ENCODE results near the gene ANKMY2.
"Not testable (repeated sequence)": the region's sequence is repeated elsewhere in the genome, so short reads cannot be mapped to it uniquely, and the experiment has no call there.

The ANKMY2 gene

GRCh38 chr7:16645593-16646471, at the start of gene ANKMY2, which contains the start of gene BZW2:
ANKMY2 (minus strand) TSS chr7:16645754; CDS start chr7:16645573, 181 bp downstream.
BZW2 (plus strand) TSS chr7:16646181; CDS start chr7:16665444, 19,263 bp downstream.
- peak; percentile 93 for DNase-seq

- DNase-seq, result no peak
These were observed 49.3 kb upstream of the ANKMY2 start for GRCh38 chr7:16694806-16695205.

DNA sequence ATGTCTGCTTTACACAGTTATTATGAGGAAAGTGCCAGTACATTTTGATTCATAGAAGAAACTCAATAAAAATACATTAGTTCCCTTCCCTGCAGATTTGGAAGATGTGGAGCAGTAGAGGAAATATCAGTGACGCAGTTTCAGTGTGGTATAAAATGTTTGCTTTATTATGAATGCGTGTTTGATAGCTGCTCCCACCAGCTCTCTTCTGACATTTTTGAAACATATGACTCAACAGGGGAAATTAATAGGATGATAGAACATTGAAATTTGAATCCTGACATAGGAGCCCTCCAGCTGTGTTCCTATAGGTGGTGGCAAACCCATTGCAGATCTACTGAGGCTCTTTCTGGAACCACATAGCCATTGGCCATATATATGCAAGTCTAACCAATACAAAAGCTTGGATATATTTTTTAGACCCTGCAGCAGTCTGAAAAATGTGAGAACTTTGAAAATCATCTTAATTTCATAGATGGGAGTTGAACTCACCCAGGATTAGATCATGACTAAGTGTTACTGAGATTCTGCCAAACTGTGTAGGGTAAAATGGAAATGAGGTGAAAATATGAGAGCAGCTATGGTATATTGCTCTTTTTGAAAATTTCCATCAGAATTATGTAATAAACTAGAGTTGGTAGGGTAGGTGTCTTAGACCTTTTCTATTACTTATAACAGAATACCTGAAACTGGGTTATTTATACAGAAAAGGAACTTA, 48.2 kb upstream of the ANKMY2 start:
- no peak for DNase-seq

GRCh38 chr7:16691241-16691640, 45.7 kb upstream of the ANKMY2 start:
- DNase-seq, result no peak

DNA sequence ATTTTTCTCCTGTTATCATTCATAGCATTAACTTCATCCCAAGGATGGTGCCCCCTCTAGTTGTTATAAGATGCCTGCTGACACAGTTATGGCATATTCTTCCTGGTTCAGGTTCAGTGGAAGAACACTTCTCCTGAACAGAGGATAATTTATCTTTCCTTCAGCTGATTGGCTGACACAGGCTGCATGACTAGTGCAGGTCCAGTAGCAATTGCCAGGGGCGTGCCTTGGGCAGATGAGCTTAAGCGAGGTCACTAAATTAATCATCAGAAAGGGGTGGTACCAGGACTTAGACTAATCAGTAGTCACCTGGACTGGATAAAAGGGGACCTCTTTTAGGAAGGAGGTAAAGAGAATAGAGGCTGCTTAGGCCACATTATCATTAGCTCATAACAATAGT, 42.7 kb upstream of the ANKMY2 start:
- DNase-seq, result peak; percentile 13

GRCh38 chr7:16685535-16685934, 40.0 kb upstream of the ANKMY2 start:
- DNase-seq, result no peak

DNA sequence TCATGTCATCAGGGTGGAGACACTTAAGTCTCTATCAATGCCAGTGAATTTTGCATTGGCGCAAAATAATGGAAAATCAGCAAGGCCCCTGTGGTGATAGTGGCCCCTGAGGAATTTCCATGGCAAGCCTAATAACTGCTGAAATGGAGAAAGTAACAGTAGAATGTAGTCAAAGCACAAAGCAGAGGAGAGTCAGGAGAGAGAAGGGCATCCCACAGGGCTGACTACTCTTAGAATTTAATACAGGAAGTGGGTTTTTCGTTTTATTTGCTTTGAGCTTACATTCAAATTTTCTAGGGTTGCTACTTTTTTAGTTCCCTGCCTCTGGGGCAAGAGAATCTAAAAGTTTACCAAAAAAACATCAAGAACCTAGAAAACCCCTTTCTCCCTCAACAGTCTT, 39.4 kb upstream of the ANKMY2 start:
- DNase-seq, result no peak

DNA sequence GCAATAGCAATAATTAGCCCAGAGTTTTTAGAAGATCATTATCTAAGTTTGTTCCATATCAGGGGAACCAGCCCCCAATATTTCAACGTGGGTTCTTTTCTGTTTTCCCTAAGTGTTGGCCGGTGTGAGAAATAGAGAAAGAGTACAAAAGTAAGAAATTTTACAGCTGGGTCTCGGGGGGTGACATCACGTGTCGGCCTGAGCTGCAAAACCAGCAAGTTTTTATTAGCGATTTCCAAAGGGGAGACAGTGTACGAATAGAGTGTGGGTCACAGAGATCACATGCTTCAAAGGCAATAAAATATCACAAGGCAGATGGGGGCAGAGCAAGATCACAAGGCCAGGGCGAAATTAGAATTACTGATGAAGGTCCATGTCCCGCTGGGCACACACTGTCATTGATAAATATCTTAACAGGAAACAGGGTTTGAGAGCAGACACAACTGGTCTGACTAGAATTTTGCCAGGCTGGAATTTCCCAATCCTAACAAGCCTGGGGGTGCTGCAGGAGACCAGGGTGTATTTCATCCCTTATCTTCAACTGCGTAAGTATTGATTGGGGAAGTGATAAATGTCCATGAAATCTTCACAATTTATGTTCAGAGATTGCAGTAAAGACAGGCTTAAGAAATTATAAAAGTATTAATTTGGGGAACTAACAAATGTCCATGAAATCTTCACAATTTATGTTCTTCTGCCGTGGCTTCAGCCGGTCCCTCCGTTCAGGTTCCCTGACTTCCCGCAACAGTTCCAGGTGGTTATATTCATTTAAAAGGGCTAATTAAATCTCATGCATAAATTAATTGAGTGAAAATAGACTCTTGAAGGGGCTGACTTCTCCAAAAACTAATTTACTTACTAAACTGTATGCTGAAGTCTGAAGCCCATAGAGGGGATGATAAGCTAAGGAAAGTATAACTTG, 33.4 kb upstream of the ANKMY2 start:
- DNase-seq, result not testable (repeated sequence)

GRCh38 chr7:16677978-16678494, 32.5 kb upstream of the ANKMY2 start:
- DNase-seq, result no peak

DNA sequence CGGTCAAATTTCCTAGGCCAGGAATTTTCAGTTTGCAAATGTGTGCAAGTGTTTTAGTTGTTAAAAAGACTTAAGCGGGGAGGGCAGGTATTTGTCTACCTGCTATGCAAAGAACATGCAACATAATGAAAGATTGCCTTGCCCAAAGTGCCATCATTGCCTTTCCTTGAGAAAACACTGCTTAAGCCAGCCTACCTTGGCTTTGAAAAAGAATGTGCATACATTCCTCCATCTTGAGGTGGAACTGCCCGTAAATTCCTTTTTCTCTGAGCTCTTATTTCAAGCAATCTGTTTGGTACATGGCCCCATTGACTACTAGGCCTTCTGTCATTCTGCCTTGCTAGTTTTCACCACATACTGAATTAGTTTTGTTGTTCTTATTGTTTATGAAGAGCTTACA, 29.7 kb upstream of the ANKMY2 start:
- no peak for DNase-seq

DNA sequence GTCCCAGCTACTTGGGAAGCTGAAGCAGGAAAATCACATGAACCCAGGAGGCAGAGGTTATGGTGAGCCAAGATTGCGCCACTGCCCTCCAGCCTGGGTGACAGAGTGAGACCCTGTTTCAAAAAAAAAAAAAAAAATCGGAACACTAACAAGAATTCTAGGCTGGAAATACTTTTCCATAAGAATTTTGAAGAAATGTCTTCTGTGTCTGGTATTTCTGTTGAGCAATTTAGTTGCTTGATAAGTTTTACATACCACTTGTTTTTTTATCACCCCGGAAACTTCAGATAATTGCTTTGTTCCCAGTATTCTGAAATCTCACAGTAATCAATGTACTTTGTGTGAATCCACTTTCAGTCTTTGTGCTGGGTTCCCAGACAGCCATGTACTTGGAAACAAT, 26.3 kb upstream of the ANKMY2 start:
- no peak for DNase-seq

DNA sequence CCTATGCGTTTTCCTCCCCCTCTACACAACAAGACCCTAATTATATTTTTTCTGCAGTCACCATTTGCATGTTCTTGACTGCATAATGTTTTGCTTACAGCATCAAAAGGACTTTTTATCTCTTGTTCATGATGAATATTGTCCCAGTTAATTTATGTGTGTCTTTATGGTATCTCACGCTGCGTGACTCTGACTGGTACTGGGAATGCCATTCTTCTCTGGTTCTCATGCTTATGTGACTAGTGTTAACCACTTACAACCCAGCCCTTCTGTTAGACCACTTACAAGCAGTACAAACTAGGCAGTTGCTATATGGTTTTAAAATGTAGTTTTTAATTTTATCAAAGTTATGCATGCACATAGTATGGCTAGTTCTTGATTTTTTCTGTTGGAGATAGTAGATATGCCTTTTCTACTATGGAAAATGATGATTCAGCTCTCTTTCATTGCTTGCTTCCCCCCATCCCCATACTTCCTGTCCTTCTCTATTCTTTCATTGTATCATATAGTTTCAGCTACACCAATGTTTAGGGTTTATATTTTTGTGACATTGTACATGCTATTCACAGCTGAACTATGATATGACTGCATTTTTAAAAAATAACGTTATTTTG, 25.3 kb upstream of the ANKMY2 start:
- DNase-seq, result no peak

DNA sequence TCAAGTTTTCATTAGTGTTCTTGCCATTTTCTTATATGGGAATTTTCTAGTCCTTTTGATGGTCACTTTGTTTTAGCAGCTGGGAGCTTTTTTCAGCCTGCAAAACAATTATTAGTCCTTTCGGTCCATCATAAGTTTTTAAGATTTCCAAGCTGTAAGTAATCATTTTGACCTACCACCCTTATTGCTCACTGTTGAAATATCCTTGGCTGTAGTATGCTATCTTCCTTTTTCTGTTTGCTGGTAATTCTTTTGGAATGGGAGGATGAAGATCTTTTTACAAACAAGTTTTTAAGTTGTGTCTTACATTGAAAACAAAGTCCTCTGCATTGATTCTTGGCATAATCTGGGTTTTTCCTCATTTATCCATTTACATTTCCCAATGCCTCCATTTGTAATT, 24.5 kb upstream of the ANKMY2 start:
- no peak for DNase-seq

GRCh38 chr7:16669581-16669980, 24.0 kb upstream of the ANKMY2 start:
- DNase-seq, result no peak

- no peak for DNase-seq
These were observed 23.4 kb upstream of the ANKMY2 start for GRCh38 chr7:16668978-16669377.

DNA sequence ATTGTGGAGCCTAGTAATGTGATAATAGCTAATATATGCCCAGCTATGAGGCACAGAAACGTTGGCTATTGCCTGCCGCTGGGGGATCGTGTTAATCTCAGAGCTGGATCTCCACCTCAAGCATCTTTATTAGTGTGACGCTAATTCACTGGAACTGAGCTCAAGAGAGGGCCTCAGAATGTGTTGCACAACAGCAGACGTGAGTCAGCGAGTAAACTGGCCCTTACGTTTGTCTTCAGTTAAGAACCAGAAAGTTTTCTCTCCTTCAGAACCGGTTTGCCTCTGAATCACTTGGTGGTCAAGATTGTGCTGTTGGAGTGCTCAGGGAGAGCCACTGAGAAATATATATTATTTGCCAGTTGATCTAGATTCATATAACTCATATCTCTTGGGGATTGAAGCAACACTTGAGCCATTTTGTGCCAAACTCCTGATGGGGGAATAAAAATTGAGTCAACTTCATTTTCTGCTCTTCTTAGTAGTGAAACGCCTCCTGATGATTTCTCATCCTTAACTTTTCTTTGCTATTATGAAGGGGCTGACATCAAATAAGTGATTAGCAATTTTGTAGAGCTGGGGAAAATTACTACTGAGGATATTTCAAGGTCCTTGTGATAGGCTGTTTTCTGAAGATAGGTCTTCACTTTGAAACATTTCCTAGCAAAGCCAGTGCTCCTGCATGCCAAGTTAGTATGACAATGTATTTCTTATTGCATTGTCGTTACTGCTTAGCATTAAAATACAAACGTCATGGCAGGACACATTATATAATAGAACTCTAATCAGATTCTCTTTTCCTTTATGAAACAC, 22.7 kb upstream of the ANKMY2 start:
- no peak for DNase-seq

- no peak for DNase-seq
These were observed 21.8 kb upstream of the ANKMY2 start for GRCh38 chr7:16667355-16667754.

DNA sequence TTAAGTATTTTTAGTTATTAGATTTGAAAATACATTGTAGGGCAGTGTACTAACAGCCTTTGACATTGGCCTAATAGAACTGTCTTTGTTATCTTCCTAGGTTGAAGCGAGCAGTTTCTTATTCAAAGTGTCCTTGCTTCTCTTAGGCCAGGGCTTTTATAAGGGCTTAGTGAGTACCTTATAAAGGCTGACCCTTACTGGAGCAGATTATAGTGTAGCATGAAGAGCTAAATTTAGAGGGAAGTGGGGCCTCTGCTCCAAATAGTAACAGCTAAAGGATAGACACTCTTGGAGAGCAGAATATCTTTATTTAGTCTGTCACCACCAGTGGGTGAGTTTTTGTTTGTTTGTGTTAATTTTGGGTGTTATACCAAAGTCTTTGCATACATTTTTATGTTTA, 16.4 kb upstream of the ANKMY2 start:
- DNase-seq, result no peak

- no peak for DNase-seq
These were observed 15.3 kb upstream of the ANKMY2 start for GRCh38 chr7:16660702-16661464.

GRCh38 chr7:16659854-16660497, 14.4 kb upstream of the ANKMY2 start:
- DNase-seq, result not testable (repeated sequence)
